ENCODE data around the gene TMEM86A.
"Not testable (repeated sequence)": the region's sequence is repeated elsewhere in the genome, so short reads cannot be mapped to it uniquely, and the experiment has no call there.

TMEM86A gene

GRCh38 chr11:18682466-18682865 is 16.1 kb upstream of the TMEM86A start:
- Mint-ChIP-seq H3K4me3 (no peak overlapping the region), H3K36me3 (ENCODE audit: low read depth) (no peaks in the 10 kb centered on the region), H3K27ac (no peak overlapping the region), H3K27me3 (ENCODE audit: low read depth) (no peaks in the 10 kb centered on the region), H3K9me3 (no peaks in the 10 kb centered on the region), H3K4me1 (no peaks in the 10 kb centered on the region)
- no peak for TF ChIP-seq CTCF (IDR thresholded peaks at IDR 0.05; ENCODE audit: unreplicated experiment in 3 of 3)

- H3K27me3 Mint-ChIP-seq (ENCODE audit: low read depth): no peaks in the 10 kb centered on the region
- no peaks in the 10 kb centered on the region for H3K9me3 Mint-ChIP-seq
- H3K27ac Mint-ChIP-seq: no peak overlapping the region
- TF ChIP-seq CTCF (IDR thresholded peaks at IDR 0.05; ENCODE audit: unreplicated experiment in 3 of 3): no peak
- H3K36me3 Mint-ChIP-seq (ENCODE audit: low read depth): no peaks in the 10 kb centered on the region
- no peaks in the 10 kb centered on the region for H3K4me1 Mint-ChIP-seq
- H3K4me3 Mint-ChIP-seq: no peak overlapping the region
Observed at GRCh38 chr11:18684267-18684666, 14.3 kb upstream of the TMEM86A start.

- H3K27me3 Mint-ChIP-seq (ENCODE audit: low read depth); H3K27ac Mint-ChIP-seq; H3K9me3 Mint-ChIP-seq: not testable (repeated sequence)
Observed at GRCh38 chr11:18691467-18692140, 7.0 kb upstream of the TMEM86A start.

GRCh38 chr11:18692941-18693760 is 5.4 kb upstream of the TMEM86A start:
- Mint-ChIP-seq H3K4me1 (peaks cover 12% of the 10 kb centered on the region), H3K27ac (no peak overlapping the region), H3K4me3 (no peak overlapping the region), H3K27me3 (ENCODE audit: low read depth) (peaks cover 12% of the 10 kb centered on the region), H3K9me3 (no peaks in the 10 kb centered on the region), H3K36me3 (ENCODE audit: low read depth) (no peaks in the 10 kb centered on the region)
- TF ChIP-seq CTCF (IDR thresholded peaks at IDR 0.05; ENCODE audit: unreplicated experiment in 3 of 3): no peak

More at GRCh38 chr11:18691467-18692140, 7.0 kb upstream of the TMEM86A start:
- H3K4me1 Mint-ChIP-seq; H3K36me3 Mint-ChIP-seq (ENCODE audit: low read depth); H3K4me3 Mint-ChIP-seq: not testable (repeated sequence)

GRCh38 chr11:18696638-18697225 is 1.8 kb upstream of the TMEM86A start:
- no peaks in the 10 kb centered on the region for H3K36me3 Mint-ChIP-seq (ENCODE audit: low read depth)
- TF ChIP-seq CTCF (IDR thresholded peaks at IDR 0.05; ENCODE audit: unreplicated experiment in 3 of 3): no peak
- peak overlapping the region; percentile 27 to 75 (median 61) for H3K4me3 Mint-ChIP-seq
- H3K27ac Mint-ChIP-seq: no peak overlapping the region
- H3K4me1 Mint-ChIP-seq: peaks cover 33% of the 10 kb centered on the region
- H3K9me3 Mint-ChIP-seq: no peaks in the 10 kb centered on the region
- H3K27me3 Mint-ChIP-seq (ENCODE audit: low read depth): peaks cover 23% of the 10 kb centered on the region

GRCh38 chr11:18697576-18697975 is 1.0 kb upstream of the TMEM86A start:
- Mint-ChIP-seq H3K9me3 (no peaks in the 10 kb centered on the region), H3K27ac (peak overlapping the region in 2 of 3 experiments; percentile 43 to 66), H3K36me3 (ENCODE audit: low read depth) (no peaks in the 10 kb centered on the region), H3K4me3 (peak overlapping the region; percentile 78 to 82 (median 81)), H3K4me1 (peaks cover 33% of the 10 kb centered on the region), H3K27me3 (ENCODE audit: low read depth) (peaks cover 26% of the 10 kb centered on the region)
- TF ChIP-seq CTCF (IDR thresholded peaks at IDR 0.05; ENCODE audit: unreplicated experiment in 3 of 3): no peak

Measured in nephron (organoid).